Endothelial cell (in vitro differentiated cells): ENCODE measurements around the gene TRPM4. TPM values are rescaled to one million over a fixed set of nuclear protein-coding genes. Genes with fewer than 3 reads are reported as not detected.

ENCODE experiments used
- DNase-seq: peaks from one replicate; pipeline ENCODE4 v3.0.0; 2021; ENCODE audit warnings: low spot score
- H3K27ac Mint-ChIP-seq: one replicate; pipeline ENCODE4 v1.8.0; 2021; ENCODE audit warnings: mixed read lengths, inconsistent platforms; ENCODE audit not compliant: unreplicated experiment
- H3K27me3 Mint-ChIP-seq: one replicate; pipeline ENCODE4 v1.8.0; 2021; ENCODE audit warnings: mild to moderate bottlenecking, moderate library complexity, mixed read lengths, inconsistent platforms; ENCODE audit not compliant: unreplicated experiment
- H3K36me3 Mint-ChIP-seq: one replicate; pipeline ENCODE4 v1.8.0; 2021; ENCODE audit warnings: mild to moderate bottlenecking, low read depth, mixed read lengths, inconsistent platforms; ENCODE audit not compliant: unreplicated experiment
- H3K4me1 Mint-ChIP-seq: one replicate; pipeline ENCODE4 v1.8.0; 2021; ENCODE audit warnings: mild to moderate bottlenecking, mixed read lengths, inconsistent platforms; ENCODE audit not compliant: unreplicated experiment
- H3K4me3 Mint-ChIP-seq: one replicate; pipeline ENCODE4 v1.8.0; 2021; ENCODE audit warnings: mild to moderate bottlenecking, mixed read lengths, inconsistent platforms; ENCODE audit not compliant: unreplicated experiment
- H3K9me3 Mint-ChIP-seq: one replicate; pipeline ENCODE4 v1.8.0; 2021; ENCODE audit warnings: mixed read lengths, inconsistent platforms; ENCODE audit not compliant: unreplicated experiment
- CTCF ChIP-seq: fragments of 200-600 bp; sonication (generic); IDR thresholded peaks from one replicate; pipeline ENCODE4 v1.5.0; 2021; ENCODE audit warnings: antibody characterized with exemption; ENCODE audit not compliant: unreplicated experiment
- total RNA-seq: library from RNA; stranded (reverse); fragmentation: NEBNext Ultra II Directional; extraction: Animal tissue kit (Norgen Biotek cat#: 25700); gene quantifications from one replicate; pipeline ENCODE4 v1.2.1, GENCODE V29; 2021; ENCODE audit not compliant: unreplicated experiment

The TRPM4 gene
- total RNA-seq, 1 donor from 2014 or later, result 75.3 TPM

DNA sequence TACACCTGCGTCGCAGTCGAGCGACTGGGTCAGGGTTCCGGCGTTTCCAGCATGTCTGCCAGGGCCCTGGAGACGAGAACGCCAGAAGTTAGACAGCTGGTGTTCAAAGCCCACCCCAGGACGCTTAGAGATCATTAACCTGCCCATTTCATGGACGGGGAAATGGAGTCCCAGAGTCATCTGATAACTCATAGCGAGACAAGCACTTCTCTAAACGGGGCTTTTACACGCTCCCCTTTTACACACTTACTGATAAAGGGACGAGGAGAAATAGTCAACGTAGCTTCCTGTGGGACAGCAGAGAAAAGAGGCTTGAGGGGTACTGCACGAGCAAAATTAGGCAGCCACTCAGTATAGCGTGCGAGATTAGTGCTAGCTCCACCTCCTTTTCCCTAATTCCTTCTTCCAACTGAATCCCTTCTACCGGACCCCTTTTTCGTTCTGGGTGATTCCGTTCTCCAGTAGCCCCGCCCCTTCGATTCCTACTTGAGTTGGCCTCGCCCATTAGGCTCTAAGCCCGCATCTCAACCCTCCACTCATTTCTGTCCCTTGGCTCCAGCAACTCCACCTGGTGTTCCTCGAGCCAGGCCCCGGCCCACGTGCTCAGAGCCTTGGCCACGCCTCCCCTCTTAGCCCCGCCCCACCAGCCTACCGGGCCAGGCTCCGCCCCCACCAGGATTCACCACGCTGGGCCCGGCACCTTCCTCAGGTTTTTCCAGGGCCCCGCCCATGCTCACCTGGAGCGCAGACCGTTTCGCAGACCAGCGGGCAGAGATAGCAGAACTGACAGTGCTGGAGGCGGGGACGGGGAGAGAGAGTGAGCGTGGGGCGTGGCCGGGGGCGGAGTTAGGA is 6.1 kb upstream of the TRPM4 start:
- peaks cover 20% of the 10 kb centered on the region for H3K27me3 Mint-ChIP-seq
- DNase-seq, result peak; percentile 58
- TF ChIP-seq CTCF, result no peak
- peaks cover 17% of the 10 kb centered on the region for H3K36me3 Mint-ChIP-seq
- no peak overlapping the region for H3K27ac Mint-ChIP-seq
- H3K9me3 Mint-ChIP-seq, result no peaks in the 10 kb centered on the region
- H3K4me1 Mint-ChIP-seq, result peaks cover 24% of the 10 kb centered on the region
- H3K4me3 Mint-ChIP-seq, result peak overlapping the region; percentile 47

DNA sequence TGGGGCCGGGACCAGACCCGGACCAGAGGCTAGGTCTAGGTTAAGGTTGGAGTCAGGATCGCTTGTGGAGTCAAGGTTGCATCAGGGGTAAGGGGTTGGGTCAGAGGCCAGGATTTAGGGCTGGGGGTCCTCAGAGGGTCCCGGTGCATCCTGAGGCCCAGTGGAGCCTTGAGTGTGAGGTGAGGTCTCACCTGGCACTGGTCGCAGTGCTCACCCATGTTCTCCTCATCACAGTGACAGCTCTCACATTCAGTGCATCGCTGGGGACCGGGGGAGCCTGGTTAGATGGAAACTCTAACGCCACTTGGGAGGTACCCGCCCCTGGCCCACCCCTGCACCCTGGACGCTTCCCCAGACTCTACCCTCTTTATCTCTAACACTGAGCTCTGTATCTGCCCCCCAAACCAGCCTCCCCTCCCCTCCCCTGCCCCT is 5.5 kb upstream of the TRPM4 start:
- H3K9me3 Mint-ChIP-seq, result no peaks in the 10 kb centered on the region
- H3K4me3 Mint-ChIP-seq, result no peak overlapping the region
- no peak for TF ChIP-seq CTCF
- no peak for DNase-seq
- H3K36me3 Mint-ChIP-seq, result peaks cover 17% of the 10 kb centered on the region
- peaks cover 24% of the 10 kb centered on the region for H3K4me1 Mint-ChIP-seq
- H3K27ac Mint-ChIP-seq, result no peak overlapping the region
- peaks cover 14% of the 10 kb centered on the region for H3K27me3 Mint-ChIP-seq

- no peak for DNase-seq
- TF ChIP-seq CTCF, result no peak
- Mint-ChIP-seq H3K27ac (peak overlapping the region; percentile 58), H3K9me3 (no peaks in the 10 kb centered on the region), H3K4me1 (peaks cover 20% of the 10 kb centered on the region), H3K4me3 (peak overlapping the region; percentile 66), H3K36me3 (peaks cover 15% of the 10 kb centered on the region), H3K27me3 (peaks cover 18% of the 10 kb centered on the region)
Measured at GRCh38 chr19:49153167-49153809, 4.3 kb upstream of the TRPM4 start.

GRCh38 chr19:49154279-49154678 is 3.3 kb upstream of the TRPM4 start:
- Mint-ChIP-seq H3K4me3 (peak overlapping the region; percentile 75), H3K27me3 (peaks cover 20% of the 10 kb centered on the region), H3K36me3 (peaks cover 20% of the 10 kb centered on the region), H3K4me1 (peaks cover 20% of the 10 kb centered on the region), H3K27ac (no peak overlapping the region), H3K9me3 (no peaks in the 10 kb centered on the region)
- no peak for TF ChIP-seq CTCF
- DNase-seq, result no peak
